GM18508 (cell line): ENCODE measurements around the gene TAPBP.

Experiments used
- ATAC-seq: cut with Tn5 transposase; IDR thresholded peaks from one replicate; pipeline ENCODE4 v1.9.1; 2021; ENCODE audit warnings: moderate number of reproducible peaks; ENCODE audit not compliant: insufficient read depth, unreplicated experiment

TAPBP gene

GRCh38 chr6:33249732-33250630, 63.9 kb downstream of the TAPBP start:
- ATAC-seq, result no peak
